K562 (cell line): ENCODE data around the gene CNTD1. TPM values are rescaled to one million over a fixed set of nuclear protein-coding genes. Genes with fewer than 3 reads are reported as not detected.

Experiments
- CHD2 ChIP-seq: IDR thresholded peaks from 2 replicates; pipeline ENCODE4 v1.6.1; 2011; ENCODE audit warnings: low read depth, low read length
- FOXK2 ChIP-seq, 2 experiments: fragments of 450-650 bp; IDR thresholded peaks in 1 of 2; conservative IDR thresholded peaks in 1 of 2; 2 replicates each; pipeline ENCODE4 v1.6.1; 2016; ENCODE audit warnings: low read depth in 2 of 2, mild to moderate bottlenecking in 1 of 2
- FOXM1 ChIP-seq, 2 experiments: fragments of 450-650 bp in 1 of 2; sonication (generic) in 1 of 2; formaldehyde crosslinking in 1 of 2; IDR thresholded peaks; 2 replicates each; pipeline versions ENCODE4 v1.6.1 to v1.9.0; 2017 to 2022; ENCODE audit warnings: low read depth in 2 of 2, mild to moderate bottlenecking in 2 of 2, missing genetic modification reagents in 1 of 2, moderate library complexity in 1 of 2
- GABPB1 ChIP-seq: sonication (generic); formaldehyde crosslinking; IDR thresholded peaks from 2 replicates; pipeline ENCODE4 v1.8.0; 2022; ENCODE audit warnings: mild to moderate bottlenecking, missing genetic modification reagents
- NBN ChIP-seq: fragments of 450-650 bp; IDR thresholded peaks from 2 replicates; pipeline ENCODE4 v1.6.1; 2016; ENCODE audit warnings: low read depth, mild to moderate bottlenecking
- NFE2 ChIP-seq: IDR thresholded peaks from 2 replicates; pipeline ENCODE4 v1.6.1; 2014; ENCODE audit warnings: antibody characterized with exemption, low read depth
- OTX1 ChIP-seq: fragments of 450-650 bp; formaldehyde crosslinking; IDR thresholded peaks from 2 replicates; pipeline ENCODE4 v1.4.0; 2022; ENCODE audit warnings: mild to moderate bottlenecking
- PML ChIP-seq: IDR thresholded peaks from 2 replicates; pipeline ENCODE4 v1.6.1; 2012; ENCODE audit warnings: low read length, inconsistent platforms
- POLR2H ChIP-seq: IDR thresholded peaks from 2 replicates; pipeline ENCODE4 v1.6.1; 2016; ENCODE audit warnings: missing genetic modification characterization, low read depth, mild to moderate bottlenecking, control low read depth, missing compliant biosample characterization, moderate library complexity
- PREB ChIP-seq: sonication (generic); formaldehyde crosslinking; IDR thresholded peaks from 2 replicates; pipeline ENCODE4 v1.8.1; 2023; ENCODE audit warnings: mild to moderate bottlenecking, missing genetic modification reagents
- SLC30A9 ChIP-seq: fragments of 250-450 bp; sonication (Bioruptor Pico); IDR thresholded peaks from 2 replicates; pipeline ENCODE4 v1.8.0; 2022; ENCODE audit warnings: mild to moderate bottlenecking, moderate library complexity
- SUPT5H ChIP-seq: fragments of 450-650 bp; IDR thresholded peaks from 2 replicates; pipeline ENCODE4 v1.6.1; 2016
- TAF1 ChIP-seq: IDR thresholded peaks from 2 replicates; pipeline ENCODE4 v1.6.1; 2011; ENCODE audit warnings: mild to moderate bottlenecking, low read length, moderate library complexity; ENCODE audit not compliant: insufficient read depth, control insufficient read depth, severe bottlenecking; ENCODE audit errors: extremely low read depth
- TBP ChIP-seq: optimal IDR thresholded peaks from 2 replicates; pipeline ENCODE3; 2011; ENCODE audit warnings: low read depth, low read length, improper control_type of control experiment
- TRIM24 ChIP-seq, 2 experiments: fragments of 450-650 bp; IDR thresholded peaks; 2 replicates each; pipeline ENCODE4 v1.6.1; 2016
- ZKSCAN1 ChIP-seq: fragments of 150-350 bp; IDR thresholded peaks from 2 replicates; pipeline ENCODE4 v1.6.1; 2016; ENCODE audit warnings: low read depth, low read length
- ZNF24 ChIP-seq: fragments of 450-650 bp; IDR thresholded peaks from 2 replicates; pipeline ENCODE4 v1.6.1; 2016
- ZNF316 ChIP-seq: fragments of 450-650 bp; IDR thresholded peaks from 2 replicates; pipeline ENCODE4 v1.6.1; 2016
- ZNF583 ChIP-seq: fragments of 250-450 bp; sonication (Bioruptor Pico); IDR thresholded peaks from 2 replicates; pipeline ENCODE4 v1.4.0; 2020
- ZNF592 ChIP-seq: fragments of 450-650 bp; IDR thresholded peaks from 2 replicates; pipeline ENCODE4 v1.6.1; 2017; ENCODE audit warnings: antibody characterized with exemption, mild to moderate bottlenecking
- polyA plus RNA-seq, 8 experiments: library from polyadenylated mRNA; depleted of rRNA in 4 of 8; stranded (reverse) in 5 of 8; unstranded in 3 of 8; fragments of >200 nt; fragmentation: Nextera tagmentation in 2 of 8; fragmentation: Illumina TruSeq in 1 of 8; extraction: Ambion mirVana in 2 of 8; extraction: Trizol in 1 of 8; gene quantifications; 2 replicates each; pipeline versions ENCODE4 v1.2.1 to v1.2.3, GENCODE V29; 2011 to 2014; ENCODE audit warnings: inconsistent platforms in 1 of 8, missing spikeins in 1 of 8
- total RNA-seq, 7 experiments: library from RNA; depleted of rRNA in 6 of 7; stranded (reverse); fragments of >200 nt in 6 of 7; fragmentation: Illumina TruSeq in 2 of 7; extraction: Trizol in 2 of 7; gene quantifications; 2 replicates each; pipeline versions ENCODE4 v1.2.1 to v1.2.3, GENCODE V29; 2011 to 2021; ENCODE audit warnings: low replicate concordance in 1 of 7

CNTD1 gene
- total and polyA plus RNA-seq, 9 of the 15 experiments (the other 6 are each of a cell fraction or from before 2014, with no cell fraction given) = 0.12 to 0.86 (median 0.41) TPM; not detected in 1

- no peak for TF ChIP-seq GABPB1 (CRISPR knock-in tag)
- TF ChIP-seq FOXK2 (conservative IDR thresholded peaks at IDR 0.05 in 1 of 2, IDR thresholded peaks at IDR 0.05 in 1 of 2; ENCODE audit: low read depth in 2 of 2) = peak; percentile 70 to 71
- TF ChIP-seq ZNF316 = no peak
- TF ChIP-seq SLC30A9 (CRISPR knock-in tag) = no peak
- TF ChIP-seq POLR2H = no peak
- TF ChIP-seq ZNF583 = no peak
- TF ChIP-seq TRIM24 (IDR thresholded peaks at IDR 0.05) = peak; percentile 70 to 72
- TF ChIP-seq ZNF24 = no peak
- peak; percentile 86 for TF ChIP-seq TAF1
- no peak for TF ChIP-seq OTX1 (CRISPR knock-in tag)
- no peak for TF ChIP-seq PREB (CRISPR knock-in tag)
- peak; percentile 73; the same call in 1 of the 2 replicates for TF ChIP-seq NBN
- TF ChIP-seq FOXM1 (IDR thresholded peaks at IDR 0.05; ENCODE audit: low read depth) = peak; percentile 61
- no peak for TF ChIP-seq FOXM1 (CRISPR knock-in tag; IDR thresholded peaks at IDR 0.05; ENCODE audit: low read depth)
- peak; percentile 53; the same call in 1 of the 2 replicates for TF ChIP-seq CHD2
- TF ChIP-seq PML = peak; percentile 86
- peak; percentile 77 for TF ChIP-seq SUPT5H
- TF ChIP-seq TBP = peak; percentile 51
- peak; percentile 32; the same call in 1 of the 2 replicates for TF ChIP-seq ZKSCAN1
- peak; percentile 9; the same call in 1 of the 2 replicates for TF ChIP-seq NFE2
- TF ChIP-seq ZNF592 = 0 out of 2 replicates have a peak, but pooled peaks have one; percentile 28
These were observed 18.5 kb upstream of the CNTD1 start, which contains the start of gene WNK4 (continued) for GRCh38 chr17:42779936-42780850.
